ENCODE results near the gene WDTC1.

The WDTC1 gene

DNA sequence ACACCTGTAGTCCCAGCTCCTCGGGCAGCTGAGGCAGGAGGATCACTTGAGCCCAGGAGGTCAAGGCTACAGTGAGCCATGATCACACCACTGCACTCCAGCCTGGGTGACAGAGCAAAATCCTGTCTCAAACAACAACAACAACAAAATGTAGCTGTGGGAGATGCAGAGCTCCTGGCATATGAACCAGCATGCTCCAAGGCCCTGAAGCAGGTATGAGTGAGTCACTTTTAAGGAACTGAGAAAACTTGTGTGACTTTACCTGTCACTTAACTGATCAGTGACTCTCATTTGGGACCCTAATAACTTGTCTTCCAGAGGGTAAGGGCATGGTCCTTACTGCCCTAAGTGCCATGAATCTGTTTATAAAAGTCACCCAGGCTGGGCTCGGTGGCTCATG, 68.2 kb downstream of the WDTC1 start:
- no peak for DNase-seq

- no peak for DNase-seq
Measured at GRCh38 chr1:27303509-27303908, 69.1 kb downstream of the WDTC1 start.

DNA sequence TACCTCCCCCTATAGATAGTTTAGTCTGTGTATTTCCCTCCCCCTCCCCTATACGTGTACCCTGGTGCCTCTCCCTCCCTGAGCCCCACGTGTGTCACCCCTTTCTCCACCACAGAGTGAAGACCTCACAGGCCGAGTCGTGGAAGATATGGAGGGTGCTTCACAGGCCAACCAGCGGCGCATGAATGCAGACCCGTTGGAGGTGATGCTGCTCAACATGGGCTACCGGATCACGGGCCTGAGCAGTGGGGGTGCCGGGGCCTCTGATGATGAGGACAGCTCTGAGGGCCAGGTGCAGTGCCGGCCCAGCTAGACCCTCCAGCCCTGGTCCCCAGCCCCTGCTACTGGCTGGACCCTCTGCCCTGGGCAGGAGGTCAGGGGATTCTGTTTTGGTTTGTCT, 71.6 kb downstream of the WDTC1 start:
- no peak for DNase-seq

DNA sequence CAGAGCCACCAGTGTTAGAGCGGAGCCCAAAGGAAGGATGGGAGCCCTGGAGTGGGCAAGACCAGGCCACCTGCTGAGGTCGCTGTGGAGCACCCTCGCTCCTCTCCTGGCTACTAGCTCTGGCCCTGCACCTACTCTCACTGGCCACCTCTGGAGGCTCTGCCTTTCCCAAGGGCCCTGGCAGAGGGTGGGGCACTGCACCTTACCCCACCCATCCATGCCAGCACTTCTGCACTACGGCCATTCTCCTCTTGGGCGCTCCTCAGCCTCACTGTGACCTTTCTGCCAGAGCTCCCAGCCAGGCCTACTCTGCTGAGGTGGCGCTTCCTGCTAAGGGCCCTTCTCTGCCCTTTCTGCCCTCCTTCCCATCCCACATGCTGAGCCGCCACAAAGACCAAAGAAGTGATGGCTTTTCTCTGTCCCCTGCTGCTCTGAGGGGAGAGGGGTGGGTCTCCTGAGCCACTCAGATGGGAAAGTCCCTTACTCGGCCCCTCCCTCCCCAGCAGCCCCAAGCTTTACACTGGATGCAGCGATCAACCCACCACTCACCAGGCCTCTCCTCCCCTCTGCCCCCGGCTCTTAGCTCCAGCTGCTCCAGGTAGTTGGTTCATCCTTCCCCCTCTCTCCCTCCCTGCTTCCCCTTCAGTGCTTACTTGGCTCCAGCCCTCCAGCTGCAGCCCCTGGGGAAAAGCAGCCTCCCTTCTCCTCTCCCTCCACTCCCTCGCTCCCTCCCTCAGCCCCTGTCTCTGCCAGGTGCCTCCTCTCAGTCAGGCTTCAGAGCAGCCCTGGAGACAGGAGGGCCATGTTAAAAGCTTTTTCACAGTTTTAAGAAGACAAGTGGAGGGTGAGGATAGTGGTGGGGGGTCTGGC, 72.7 kb downstream of the WDTC1 start:
- no peak for DNase-seq

DNA sequence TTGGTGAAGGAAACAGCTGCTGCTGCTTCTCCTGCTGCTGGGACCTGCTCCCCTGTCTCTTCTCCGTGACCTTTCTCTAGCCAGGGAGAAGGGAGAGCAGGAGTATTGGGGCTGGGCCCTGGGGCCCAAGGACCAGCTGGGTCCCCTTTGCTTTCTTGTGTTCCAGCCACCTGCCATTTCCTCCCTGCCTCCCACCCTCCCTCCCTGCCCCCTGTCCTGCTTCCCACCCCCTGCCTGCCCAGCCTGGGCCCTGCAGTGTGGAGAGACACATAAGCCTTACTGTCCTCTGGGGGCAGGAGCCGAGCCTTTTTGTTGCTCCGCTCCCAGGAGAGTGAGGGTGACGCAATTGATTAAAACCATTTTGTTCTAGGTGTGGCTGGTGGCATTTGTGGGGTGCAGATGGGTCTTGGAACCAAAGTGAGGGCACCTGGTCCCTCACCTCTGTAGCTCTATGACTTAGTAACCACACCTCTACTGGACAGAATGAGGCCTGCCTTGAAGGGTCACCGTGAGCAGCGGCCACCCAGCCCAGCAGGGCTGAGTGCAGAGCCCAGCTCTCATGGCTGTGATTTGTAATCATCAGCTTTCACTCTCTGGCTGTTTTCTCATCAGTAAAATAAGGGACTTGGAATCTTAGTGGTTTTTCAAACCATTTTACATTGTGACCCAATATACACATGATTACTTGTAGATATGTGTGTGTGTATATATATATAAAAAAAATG, 73.6 kb downstream of the WDTC1 start:
- no peak for DNase-seq

DNA sequence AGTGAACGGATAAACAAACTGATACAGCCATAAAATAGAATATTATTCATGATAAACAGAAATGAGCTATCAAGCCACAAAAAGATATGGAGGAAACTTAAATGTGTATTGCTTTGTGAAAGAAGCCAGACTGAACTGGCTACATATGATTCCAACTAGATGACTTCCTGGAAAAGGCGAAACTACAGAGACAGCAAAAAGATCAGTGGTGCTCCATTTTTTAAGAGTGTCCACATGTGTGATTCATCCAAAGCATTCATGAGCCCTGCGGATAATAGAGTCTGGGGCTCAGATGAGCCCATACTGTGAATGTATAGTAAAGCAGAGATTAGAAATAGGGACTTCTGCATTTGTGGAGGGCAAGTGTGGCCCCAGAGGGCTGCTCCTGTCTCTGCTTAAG, 79.7 kb downstream of the WDTC1 start:
- no peak for DNase-seq

GRCh38 chr1:27314737-27315136, 80.3 kb downstream of the WDTC1 start:
- no peak for DNase-seq

DNA sequence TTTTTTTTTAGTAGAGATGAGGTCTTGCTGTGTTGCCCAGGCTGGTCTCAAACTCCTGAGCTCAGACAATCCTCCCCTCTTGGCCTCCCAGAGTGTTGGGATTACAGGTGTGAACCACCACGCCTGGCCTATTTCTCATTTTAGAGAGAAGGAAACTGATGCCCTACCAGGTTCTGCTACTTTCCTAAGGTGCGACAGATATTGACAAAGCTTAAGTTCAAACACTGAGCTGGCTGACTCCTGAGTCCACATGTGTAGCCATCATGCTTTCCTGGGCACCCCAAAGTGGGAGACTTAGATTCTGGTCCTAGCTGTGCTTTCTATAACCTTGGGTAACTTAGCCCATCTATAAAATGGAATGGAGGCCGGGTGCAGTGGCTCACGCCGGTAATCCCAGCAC, 82.4 kb downstream of the WDTC1 start:
- no peak for DNase-seq

DNA sequence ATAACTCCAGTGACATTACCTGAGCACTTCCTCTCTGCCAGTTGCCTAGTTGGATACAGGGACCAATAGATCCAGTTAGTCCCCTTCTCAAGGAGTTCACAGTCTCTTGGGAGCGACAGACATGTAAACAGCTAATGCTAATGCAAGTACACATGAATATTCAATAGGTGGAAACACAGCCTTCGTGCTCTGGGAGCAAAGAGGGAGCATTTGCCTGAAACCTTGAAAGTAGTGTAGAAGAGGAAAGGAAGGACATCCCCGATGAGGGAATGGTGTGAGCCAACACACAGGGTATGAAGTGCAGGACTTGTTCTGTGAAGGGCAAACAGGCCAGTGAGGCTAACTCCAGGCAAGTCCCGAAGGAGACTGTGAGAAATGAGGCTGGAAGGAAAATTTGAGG, 83.7 kb downstream of the WDTC1 start:
- no peak for DNase-seq

DNA sequence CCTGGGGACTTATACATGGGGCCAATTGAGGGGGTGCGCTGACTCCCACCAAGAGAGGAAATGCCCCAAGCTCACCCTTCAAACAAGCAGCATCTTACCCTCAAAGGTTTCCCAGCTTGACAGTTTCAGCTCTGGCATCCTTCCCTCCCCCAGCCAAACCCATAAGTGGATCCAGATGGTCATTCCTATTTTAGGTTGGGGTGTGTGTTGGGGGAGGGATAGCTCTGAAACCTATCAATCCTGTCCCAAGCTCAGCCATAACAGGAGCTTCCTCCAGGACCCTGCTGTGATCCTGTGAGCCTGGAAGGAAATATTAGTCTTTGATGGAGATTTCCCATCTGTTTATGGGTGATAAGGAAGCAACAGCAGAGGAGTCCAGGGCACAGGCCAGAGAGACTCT, 84.2 kb downstream of the WDTC1 start:
- DNase-seq, result no peak

- DNase-seq, result peak; percentile 97
Measured at GRCh38 chr1:27321813-27322568, 87.6 kb downstream of the WDTC1 start, which contains the start of gene TMEM222. TSS of gene TMEM222 (plus strand) at chr1:27322163. CDS start at chr1:27322198, 35 bp downstream.

DNA sequence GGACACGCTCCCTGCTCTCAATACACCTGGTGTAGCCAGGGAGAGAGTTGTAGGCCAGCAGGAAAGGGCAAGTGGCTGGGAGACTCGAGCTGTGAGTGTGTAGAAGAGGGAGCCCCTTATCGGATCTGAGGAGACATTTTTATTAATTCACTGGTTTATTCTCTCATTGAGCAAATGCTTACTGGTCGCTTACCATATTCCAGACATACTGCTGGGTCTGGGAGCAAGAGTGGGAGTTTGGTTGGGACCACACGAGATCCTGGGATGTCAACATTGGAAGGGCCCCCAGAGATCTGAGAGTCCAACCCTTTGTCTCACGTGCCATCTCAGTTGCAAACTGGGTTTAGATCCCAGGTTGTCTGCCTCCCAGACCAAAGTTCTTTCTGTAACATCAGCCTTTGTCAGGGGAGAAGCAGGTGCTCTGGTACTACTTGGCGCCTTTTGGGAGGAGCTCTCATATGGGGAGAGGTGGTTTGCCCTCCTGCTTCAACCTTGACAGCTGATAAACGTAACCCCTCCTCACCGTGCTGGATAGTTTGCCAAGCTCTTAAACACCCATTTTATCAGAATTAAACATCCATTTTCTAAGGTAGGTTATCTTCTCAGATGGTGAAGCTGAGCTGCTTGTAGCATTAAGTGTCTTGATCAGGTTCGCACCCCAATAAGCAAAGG, 88.3 kb downstream of the WDTC1 start:
- no peak for DNase-seq

DNA sequence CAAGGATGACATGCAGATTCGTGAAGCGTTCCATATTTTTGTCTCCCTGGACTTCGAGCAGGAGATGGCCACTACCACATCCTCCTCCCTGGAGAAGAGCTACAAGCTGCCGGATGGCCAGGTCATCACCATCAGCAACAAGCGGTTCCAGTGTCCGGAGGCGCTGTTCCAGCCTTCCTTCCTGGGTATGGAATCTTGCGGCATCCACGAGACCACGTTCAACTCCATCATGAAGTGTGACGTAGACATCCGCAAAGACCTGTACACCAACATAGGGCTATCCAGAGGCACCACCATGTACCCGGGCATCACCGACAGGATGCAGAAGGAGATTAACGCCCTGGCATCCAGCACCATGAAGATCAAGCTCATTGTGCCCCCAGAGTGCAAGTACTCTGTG, 90.9 kb downstream of the WDTC1 start:
- DNase-seq, result no peak

GRCh38 chr1:27327964-27328363, 93.5 kb downstream of the WDTC1 start:
- no peak for DNase-seq

- DNase-seq, result no peak
Measured at GRCh38 chr1:27330786-27331185, 96.4 kb downstream of the WDTC1 start.

- DNase-seq, result no peak
Measured at GRCh38 chr1:27331426-27331825, 97.0 kb downstream of the WDTC1 start.

GRCh38 chr1:27331922-27332321, 97.5 kb downstream of the WDTC1 start:
- no peak for DNase-seq

GRCh38 chr1:27332536-27333281, 98.3 kb downstream of the WDTC1 start:
- DNase-seq, result peak; percentile 75

DNA sequence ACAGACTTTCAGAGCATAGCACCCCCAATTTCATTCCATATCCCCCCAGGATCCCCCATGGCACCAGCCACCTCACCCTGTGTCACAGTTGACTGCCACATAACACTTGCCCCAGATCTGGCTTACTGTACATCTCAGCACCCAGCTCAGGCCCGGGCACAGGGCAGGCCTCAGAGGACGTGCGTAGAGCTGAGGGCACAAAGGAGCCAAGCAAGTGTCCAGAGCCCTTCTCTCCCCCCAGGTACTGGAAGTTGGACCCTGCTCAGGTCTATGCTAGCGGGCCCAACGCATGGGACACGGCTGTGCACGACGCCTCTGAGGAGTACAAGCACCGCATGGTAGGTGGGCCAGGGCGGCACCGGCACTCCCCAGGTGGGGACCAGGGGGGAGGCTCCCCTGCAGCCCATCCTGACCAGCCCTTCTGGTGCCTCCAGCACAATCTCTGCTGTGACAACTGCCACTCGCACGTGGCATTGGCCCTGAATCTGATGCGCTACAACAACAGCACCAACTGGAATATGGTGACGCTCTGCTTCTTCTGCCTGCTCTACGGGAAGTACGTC, 99.4 kb downstream of the WDTC1 start:
- DNase-seq, result no peak

DNA sequence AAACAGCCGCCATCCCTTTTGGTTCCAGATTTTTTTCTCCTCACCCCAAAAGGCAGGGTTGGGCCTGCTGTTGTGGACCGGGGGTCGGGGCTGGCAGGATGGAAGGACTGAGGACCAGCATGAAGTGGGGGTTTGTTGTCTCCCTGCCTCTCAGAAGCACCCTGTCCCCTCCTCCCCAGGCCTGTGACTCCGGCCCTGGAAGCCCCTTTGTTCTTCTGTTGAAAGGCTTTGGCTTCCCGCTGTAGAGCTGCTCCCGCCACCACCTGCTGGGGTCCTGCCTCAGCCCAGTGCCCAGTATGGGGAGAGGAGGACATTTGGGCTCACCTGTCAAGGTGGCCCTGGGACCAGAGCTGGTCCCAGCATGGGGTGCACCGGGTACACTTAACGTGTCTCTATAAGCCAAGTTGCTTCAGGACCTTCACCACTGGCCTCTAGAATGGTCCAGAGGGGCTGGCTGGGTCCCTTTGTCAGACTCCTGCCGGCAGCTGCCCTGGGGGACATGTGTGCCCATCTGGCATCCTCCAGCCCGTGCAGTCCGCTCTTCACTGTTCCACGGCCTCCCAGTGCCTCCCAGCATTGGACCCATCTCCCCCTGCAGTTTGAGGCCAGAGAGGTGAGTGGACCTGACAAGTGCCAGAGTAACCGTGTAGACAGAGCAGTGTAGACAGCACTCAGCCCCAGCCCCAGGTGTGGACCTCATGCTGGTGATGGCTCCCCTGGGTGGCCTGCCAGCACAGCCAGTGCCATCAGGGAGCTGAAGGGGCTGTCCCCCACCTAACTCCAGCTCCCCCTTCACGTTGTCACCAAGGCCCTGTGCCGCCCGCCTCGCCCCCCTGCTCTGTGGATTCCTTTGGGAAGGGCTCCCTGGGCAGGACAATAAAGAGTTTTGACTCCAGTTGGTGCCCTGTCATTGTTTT, 101.3 kb downstream of the WDTC1 start:
- DNase-seq, result no peak

DNA sequence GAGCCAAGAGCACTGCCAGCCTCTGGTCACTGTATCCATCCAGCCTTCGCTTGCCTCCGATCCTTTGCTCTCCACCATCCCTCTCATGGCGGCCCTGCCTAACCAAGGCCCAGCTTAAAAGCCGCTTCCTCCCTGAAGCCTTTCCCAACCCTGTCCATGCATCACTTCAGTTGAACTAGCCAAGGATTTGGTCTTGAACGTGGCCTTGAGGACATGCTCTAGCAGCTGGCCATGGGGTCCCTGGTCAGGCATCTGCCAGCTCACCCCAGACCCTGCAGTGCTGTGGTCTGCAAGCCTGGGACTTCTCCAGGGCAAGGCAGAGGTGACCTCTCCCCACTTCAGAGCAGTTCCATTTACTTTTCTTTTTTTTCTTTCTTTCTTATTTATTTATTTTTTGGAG, 102.3 kb downstream of the WDTC1 start:
- DNase-seq, result no peak
